GM12878 (cell line): ENCODE measurements around the gene GPR152. TPM values are rescaled to one million over a fixed set of nuclear protein-coding genes. Genes with fewer than 3 reads are reported as not detected.

ENCODE experiments used
- CBX5 ChIP-seq: sonication (generic); IDR thresholded peaks from 2 replicates; pipeline ENCODE4 v1.6.1; 2016; ENCODE audit warnings: low read depth, moderate library complexity, mild to moderate bottlenecking, inconsistent platforms
- CUX1 ChIP-seq: IDR thresholded peaks from 2 replicates; pipeline ENCODE4 v1.6.1; 2012; ENCODE audit warnings: improper control_type of control experiment, low read depth, low read length; ENCODE audit not compliant: insufficient replicate concordance
- HDAC6 ChIP-seq: fragments of 200-600 bp; sonication (generic); IDR thresholded peaks from one replicate; pipeline ENCODE4 v1.8.0; 2017; ENCODE audit warnings: antibody characterized with exemption; ENCODE audit not compliant: unreplicated experiment
- NR2F1 ChIP-seq: fragments of 450-650 bp; conservative IDR thresholded peaks from 2 replicates; pipeline ENCODE4 v1.6.1; 2017; ENCODE audit warnings: mild to moderate bottlenecking
- PML ChIP-seq: IDR thresholded peaks from 2 replicates; pipeline ENCODE4 v1.6.1; 2012; ENCODE audit warnings: low read length, inconsistent platforms
- polyA plus RNA-seq, 11 experiments: library from polyadenylated mRNA; depleted of rRNA in 4 of 11; unstranded in 6 of 11; stranded (reverse) in 5 of 11; fragments of >200 nt; fragmentation: Nextera tagmentation in 4 of 11; fragmentation: Illumina TruSeq in 1 of 11; extraction: Ambion mirVana in 4 of 11; extraction: Trizol in 1 of 11; gene quantifications; 1 replicate in 1 of 11; 2 replicates in 10 of 11; pipeline versions ENCODE4 v1.2.1 to v1.2.3, GENCODE V29; 2011 to 2016; ENCODE audit warnings: inconsistent platforms in 2 of 11, missing spikeins in 2 of 11, low read depth in 1 of 11
- total RNA-seq, 4 experiments: library from RNA; depleted of rRNA in 3 of 4; stranded (reverse); fragments of >200 nt in 3 of 4; fragmentation: Illumina TruSeq in 1 of 4; extraction: Trizol in 1 of 4; gene quantifications; 2 replicates each; pipeline versions ENCODE4 v1.2.1 to v1.2.3, GENCODE V29; 2013 to 2021
- TF ChIP-seq, protein P1 (sequence below): fragments of 450-650 bp; IDR thresholded peaks from 2 replicates; pipeline ENCODE4 v1.6.1; 2016; ENCODE audit warnings: mild to moderate bottlenecking, moderate library complexity, borderline replicate concordance

Gene GPR152
- total and polyA plus RNA-seq, 10 of the 15 experiments (the other 5 are each of a cell fraction or from before 2014, with no cell fraction given), result not detected

DNA sequence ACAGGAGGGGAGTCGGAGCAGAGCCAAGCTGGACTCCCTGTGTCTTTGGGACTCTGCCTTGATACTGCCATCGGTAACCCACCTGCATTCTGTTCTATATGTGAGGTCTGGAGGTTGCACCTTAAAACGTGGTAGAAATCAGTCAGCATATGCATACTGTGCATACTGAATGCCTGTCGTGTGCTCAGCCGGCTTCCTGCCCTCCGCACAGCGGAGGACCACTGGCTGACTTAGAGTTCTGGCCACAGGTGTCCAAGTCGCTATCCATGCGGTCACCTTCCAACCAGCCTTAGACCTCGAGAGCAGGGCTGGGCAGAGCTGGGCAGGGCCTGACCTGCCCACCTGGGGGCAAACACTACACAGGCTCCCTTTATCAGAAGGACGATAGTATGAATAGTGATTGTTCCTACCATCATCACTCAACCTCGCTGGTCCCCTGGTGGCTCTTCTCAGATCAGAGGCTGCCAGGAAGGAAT is 44.8 kb downstream of the GPR152 start (continued):
- TF ChIP-seq NR2F1 (no peak), CBX5 (no peak), HDAC6 (no peak), PML (no peak), CUX1 (no peak)
- TF ChIP-seq, protein P1, sequence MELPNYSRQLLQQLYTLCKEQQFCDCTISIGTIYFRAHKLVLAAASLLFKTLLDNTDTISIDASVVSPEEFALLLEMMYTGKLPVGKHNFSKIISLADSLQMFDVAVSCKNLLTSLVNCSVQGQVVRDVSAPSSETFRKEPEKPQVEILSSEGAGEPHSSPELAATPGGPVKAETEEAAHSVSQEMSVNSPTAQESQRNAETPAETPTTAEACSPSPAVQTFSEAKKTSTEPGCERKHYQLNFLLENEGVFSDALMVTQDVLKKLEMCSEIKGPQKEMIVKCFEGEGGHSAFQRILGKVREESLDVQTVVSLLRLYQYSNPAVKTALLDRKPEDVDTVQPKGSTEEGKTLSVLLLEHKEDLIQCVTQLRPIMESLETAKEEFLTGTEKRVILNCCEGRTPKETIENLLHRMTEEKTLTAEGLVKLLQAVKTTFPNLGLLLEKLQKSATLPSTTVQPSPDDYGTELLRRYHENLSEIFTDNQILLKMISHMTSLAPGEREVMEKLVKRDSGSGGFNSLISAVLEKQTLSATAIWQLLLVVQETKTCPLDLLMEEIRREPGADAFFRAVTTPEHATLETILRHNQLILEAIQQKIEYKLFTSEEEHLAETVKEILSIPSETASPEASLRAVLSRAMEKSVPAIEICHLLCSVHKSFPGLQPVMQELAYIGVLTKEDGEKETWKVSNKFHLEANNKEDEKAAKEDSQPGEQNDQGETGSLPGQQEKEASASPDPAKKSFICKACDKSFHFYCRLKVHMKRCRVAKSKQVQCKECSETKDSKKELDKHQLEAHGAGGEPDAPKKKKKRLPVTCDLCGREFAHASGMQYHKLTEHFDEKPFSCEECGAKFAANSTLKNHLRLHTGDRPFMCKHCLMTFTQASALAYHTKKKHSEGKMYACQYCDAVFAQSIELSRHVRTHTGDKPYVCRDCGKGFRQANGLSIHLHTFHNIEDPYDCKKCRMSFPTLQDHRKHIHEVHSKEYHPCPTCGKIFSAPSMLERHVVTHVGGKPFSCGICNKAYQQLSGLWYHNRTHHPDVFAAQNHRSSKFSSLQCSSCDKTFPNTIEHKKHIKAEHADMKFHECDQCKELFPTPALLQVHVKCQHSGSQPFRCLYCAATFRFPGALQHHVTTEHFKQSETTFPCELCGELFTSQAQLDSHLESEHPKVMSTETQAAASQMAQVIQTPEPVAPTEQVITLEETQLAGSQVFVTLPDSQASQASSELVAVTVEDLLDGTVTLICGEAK, result no peak
